Smooth muscle cell (in vitro differentiated cells): ENCODE results near the gene DEPDC1B. TPM values are rescaled to one million over a fixed set of nuclear protein-coding genes. Genes with fewer than 3 reads are reported as not detected.

Experiments used
- DNase-seq: peaks from one replicate; lab custom pipeline; 2025; ENCODE audit not compliant: unreplicated experiment; lab: John Stamatoyannopoulos, UW
- H2AFZ ChIP-seq: fragments of 200-600 bp; sonication (generic); 2 replicates; pipeline ENCODE4 v1.6.0; 2016; ENCODE audit warnings: antibody characterized with exemption, low read depth, mild to moderate bottlenecking
- H3F3A ChIP-seq: fragments of 200-600 bp; sonication (generic); 2 replicates; pipeline ENCODE4 v1.6.0; 2017; ENCODE audit warnings: antibody characterized with exemption, low read depth
- H3K27ac ChIP-seq: fragments of 200-600 bp; sonication (generic); 2 replicates; pipeline ENCODE4 v1.5.1; 2016; ENCODE audit warnings: low read depth, mild to moderate bottlenecking
- H3K27me3 ChIP-seq: fragments of 200-600 bp; sonication (generic); 2 replicates; pipeline ENCODE4 v1.6.1; 2016; ENCODE audit warnings: low read depth, mild to moderate bottlenecking
- H3K36me3 ChIP-seq: fragments of 200-600 bp; sonication (generic); 2 replicates; pipeline ENCODE4 v1.5.1; 2016; ENCODE audit warnings: low read depth
- H3K4me1 ChIP-seq: fragments of 200-600 bp; sonication (generic); 2 replicates; pipeline ENCODE4 v1.5.1; 2016; ENCODE audit warnings: low read depth
- H3K4me2 ChIP-seq: fragments of 200-600 bp; sonication (generic); 2 replicates; pipeline ENCODE4 v1.6.0; 2016; ENCODE audit warnings: mild to moderate bottlenecking
- H3K4me3 ChIP-seq: fragments of 200-600 bp; sonication (generic); 2 replicates; pipeline ENCODE4 v1.5.1; 2016; ENCODE audit warnings: mild to moderate bottlenecking
- H3K79me2 ChIP-seq: fragments of 200-600 bp; sonication (generic); 2 replicates; pipeline ENCODE4 v1.6.0; 2016; ENCODE audit warnings: low read depth, mild to moderate bottlenecking
- H3K9ac ChIP-seq: fragments of 200-600 bp; sonication (generic); 2 replicates; pipeline ENCODE4 v1.6.0; 2016; ENCODE audit warnings: low read depth
- H3K9me3 ChIP-seq: fragments of 200-600 bp; sonication (generic); replicated peaks from 2 replicates; pipeline ENCODE4 v1.5.1; 2016; ENCODE audit warnings: low read depth
- H4K20me1 ChIP-seq: fragments of 200-600 bp; sonication (generic); 2 replicates; pipeline ENCODE4 v1.6.0; 2016; ENCODE audit warnings: low read depth
- CTCF ChIP-seq: fragments of 200-600 bp; sonication (generic); IDR thresholded peaks from 2 replicates; pipeline ENCODE4 v1.5.1; 2017; ENCODE audit warnings: borderline replicate concordance, mild to moderate bottlenecking, antibody characterized with exemption; ENCODE audit not compliant: insufficient read depth, poor library complexity, severe bottlenecking
- WGBS: methylation state at CpG from one replicate; pipeline ENCODE4 v1.1.7; 2016; ENCODE audit warnings: low lambda C conversion rate; 5-methylcytosine and 5-hydroxymethylcytosine counted together
- polyA plus RNA-seq: library from polyadenylated mRNA; unstranded; fragments of >200 nt; fragmentation: Nextera tagmentation; extraction: Ambion mirVana; gene quantifications from 2 replicates; pipeline ENCODE4 v1.2.1, GENCODE V29; 2016
- total RNA-seq: library from RNA; depleted of rRNA; stranded (reverse); fragments of >200 nt; gene quantifications from 2 replicates; pipeline ENCODE4 v1.2.3, GENCODE V29; 2014

The DEPDC1B gene
- total RNA-seq (4.2 and 5.8 TPM in 2 replicates), polyA plus RNA-seq (1.1 and 2.7 TPM in 2 replicates)

- DNase-seq: peak; percentile 70
These were observed at the start of gene DEPDC1B for GRCh38 chr5:60699609-60700415. Gene DEPDC1B, minus strand, starts transcription at chr5:60700166. Its CDS starts 73 bp downstream, at chr5:60700093.

GRCh38 chr5:60744682-60745081 is 44.7 kb upstream of the DEPDC1B start:
- no peak overlapping the region for H2AFZ ChIP-seq
- no peaks in the 10 kb centered on the region for H3K27me3 ChIP-seq
- no peaks in the 10 kb centered on the region for H3K36me3 ChIP-seq
- no peak overlapping the region for H3K4me3 ChIP-seq
- no peaks in the 10 kb centered on the region for H3F3A ChIP-seq
- no peak for TF ChIP-seq CTCF
- WGBS: 97% methylated on average over 6 of the region's 6 CpGs
- H3K9me3 ChIP-seq: no peaks in the 10 kb centered on the region
- H3K79me2 ChIP-seq: no peaks in the 10 kb centered on the region
- no peak overlapping the region for H3K4me2 ChIP-seq
- H3K4me1 ChIP-seq: no peaks in the 10 kb centered on the region
- H3K27ac ChIP-seq: no peak overlapping the region
- no peak for DNase-seq
- no peaks in the 10 kb centered on the region for H4K20me1 ChIP-seq
- H3K9ac ChIP-seq: no peak overlapping the region

More at GRCh38 chr5:60699609-60700415, at the start of gene DEPDC1B:
- peak within 1 kb of the TSS; percentile 100 for H2AFZ ChIP-seq
- H3K9ac ChIP-seq: peak within 1 kb of the TSS; percentile 86
- H3K4me3 ChIP-seq: peak within 1 kb of the TSS; percentile 88
- H3F3A ChIP-seq: no peaks in the 10 kb centered on the region
- H3K36me3 ChIP-seq: no peaks in the 10 kb centered on the region
- no peaks in the 10 kb centered on the region for H3K9me3 ChIP-seq
- H3K4me2 ChIP-seq: peak within 1 kb of the TSS; percentile 97
- H3K27me3 ChIP-seq: no peaks in the 10 kb centered on the region
- H3K4me1 ChIP-seq: peaks cover 25% of the 10 kb centered on the region
- peak; percentile 17 for TF ChIP-seq CTCF
- H3K79me2 ChIP-seq: peaks cover 31% of the 10 kb centered on the region
- H3K27ac ChIP-seq: peak within 1 kb of the TSS; percentile 79
- WGBS: 1% methylated on average over 69 of the region's 72 CpGs
- H4K20me1 ChIP-seq: no peaks in the 10 kb centered on the region

DNA sequence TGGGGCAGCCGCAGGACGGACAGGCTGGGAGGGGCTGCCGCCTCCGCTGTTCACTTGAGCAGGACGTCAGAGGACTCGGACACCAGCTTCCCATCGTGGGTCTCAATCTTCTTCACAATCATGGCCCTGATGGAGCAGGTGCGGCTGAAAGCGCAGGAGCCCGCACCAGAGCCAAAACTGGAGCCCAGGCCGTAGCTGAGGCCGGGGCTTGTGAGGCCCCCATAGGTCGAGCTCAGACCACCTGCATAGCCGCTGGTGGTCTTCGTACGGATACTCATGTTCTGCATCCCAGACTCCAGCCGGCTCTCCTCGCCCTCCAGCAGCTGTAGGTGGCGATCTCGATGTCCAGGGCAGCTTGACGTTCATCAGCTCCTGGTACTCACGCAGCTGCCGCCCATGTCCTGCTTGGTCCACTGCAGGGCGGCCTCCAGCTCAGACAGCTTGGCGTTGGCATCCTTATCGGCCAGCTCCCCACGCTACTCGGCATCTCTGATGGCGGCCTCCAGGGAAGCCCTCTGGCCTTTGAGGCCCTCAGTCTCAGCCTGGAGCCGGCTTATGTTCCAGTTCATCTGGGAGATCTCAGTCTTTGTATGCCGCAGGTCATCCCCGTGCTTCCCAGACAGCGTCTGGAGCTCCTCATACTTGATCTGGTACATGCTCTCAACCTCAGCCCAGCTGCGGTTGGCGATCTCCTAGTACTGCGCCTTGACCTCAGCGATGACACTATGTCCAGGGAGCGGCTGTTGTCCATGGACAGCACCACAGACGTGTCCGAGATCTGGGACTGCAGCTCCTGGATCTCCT is 43.7 kb upstream of the DEPDC1B start:
- no peak overlapping the region for H3K9ac ChIP-seq
- H3K4me1 ChIP-seq: no peaks in the 10 kb centered on the region
- no peaks in the 10 kb centered on the region for H3K27me3 ChIP-seq
- no peak overlapping the region for H3K4me2 ChIP-seq
- no peaks in the 10 kb centered on the region for H3K9me3 ChIP-seq
- DNase-seq: no peak
- H2AFZ ChIP-seq: no peak overlapping the region
- H3F3A ChIP-seq: no peaks in the 10 kb centered on the region
- no peaks in the 10 kb centered on the region for H3K36me3 ChIP-seq
- TF ChIP-seq CTCF: no peak
- no peaks in the 10 kb centered on the region for H3K79me2 ChIP-seq
- WGBS: 94% methylated on average over 40 of the region's 40 CpGs
- no peak overlapping the region for H3K4me3 ChIP-seq
- no peak overlapping the region for H3K27ac ChIP-seq
- H4K20me1 ChIP-seq: no peaks in the 10 kb centered on the region
